ENCODE results near the gene HOXB4.

The HOXB4 gene

GRCh38 chr17:48589060-48589830 lies 11.1 kb upstream of the HOXB4 start:
- DNase-seq: no peak

- DNase-seq: no peak
These were observed 10.4 kb upstream of the HOXB4 start for GRCh38 chr17:48588528-48588927.

- DNase-seq: no peak
These were observed 9.9 kb upstream of the HOXB4 start for GRCh38 chr17:48588074-48588415.

GRCh38 chr17:48587276-48588073 lies 9.3 kb upstream of the HOXB4 start:
- no peak for DNase-seq

- no peak for DNase-seq
These were observed 8.5 kb upstream of the HOXB4 start for GRCh38 chr17:48586355-48587258.

- no peak for DNase-seq
These were observed 6.1 kb upstream of the HOXB4 start for GRCh38 chr17:48584223-48584741.

GRCh38 chr17:48583708-48584222 lies 5.6 kb upstream of the HOXB4 start:
- DNase-seq: no peak

GRCh38 chr17:48582750-48583069 lies 4.6 kb upstream of the HOXB4 start:
- no peak for DNase-seq

GRCh38 chr17:48579760-48580554 lies 1.8 kb upstream of the HOXB4 start:
- DNase-seq: no peak

GRCh38 chr17:48579471-48579759 lies 1.3 kb upstream of the HOXB4 start:
- no peak for DNase-seq

- DNase-seq: peak in 1 of 2 donors; percentile 28
These were observed 693 bp upstream of the HOXB4 start for GRCh38 chr17:48578616-48579470.

- DNase-seq: no peak
These were observed 712 bp downstream of the HOXB4 start for GRCh38 chr17:48577330-48577945.

- no peak for DNase-seq
These were observed 1.5 kb downstream of the HOXB4 start for GRCh38 chr17:48576479-48577309.

- DNase-seq: no peak
These were observed 2.3 kb downstream of the HOXB4 start for GRCh38 chr17:48575673-48576478.

GRCh38 chr17:48575066-48575582 lies 3.0 kb downstream of the HOXB4 start:
- no peak for DNase-seq

GRCh38 chr17:48574505-48575065 lies 3.6 kb downstream of the HOXB4 start:
- DNase-seq: no peak

- no peak for DNase-seq
These were observed 6.2 kb downstream of the HOXB4 start for GRCh38 chr17:48571826-48572417.

Data from stimulated activated CD4-positive, alpha-beta T cell treated with anti-CD3 and anti-CD28 coated beads, Interleukin-2, amount 100 ng/mL, for 48 hours (primary cell).